ENCODE measurements around the gene CHRNA9.

- TF ChIP-seq TEAD4 (IDR thresholded peaks at IDR 0.05): no peak
- TF ChIP-seq ZBTB7A (IDR thresholded peaks at IDR 0.05; ENCODE audit: low read depth): no peak
- TF ChIP-seq MAX (IDR thresholded peaks at IDR 0.05): no peak
- no peak for TF ChIP-seq CEBPB (IDR thresholded peaks at IDR 0.05)
Measured at GRCh38 chr4:40322811-40323210, 12.3 kb upstream of the CHRNA9 start.

Measured in Ishikawa (cell line).